Activated naive CD4-positive, alpha-beta T cell treated with Interleukin-2 at 50 U/mL for 16 hours (primary cell): ENCODE measurements around the gene SCN1B.

ENCODE experiments used
- DNase-seq: peaks from one replicate; pipeline ENCODE4 v3.0.0-alpha.2; 2020

SCN1B gene

DNA sequence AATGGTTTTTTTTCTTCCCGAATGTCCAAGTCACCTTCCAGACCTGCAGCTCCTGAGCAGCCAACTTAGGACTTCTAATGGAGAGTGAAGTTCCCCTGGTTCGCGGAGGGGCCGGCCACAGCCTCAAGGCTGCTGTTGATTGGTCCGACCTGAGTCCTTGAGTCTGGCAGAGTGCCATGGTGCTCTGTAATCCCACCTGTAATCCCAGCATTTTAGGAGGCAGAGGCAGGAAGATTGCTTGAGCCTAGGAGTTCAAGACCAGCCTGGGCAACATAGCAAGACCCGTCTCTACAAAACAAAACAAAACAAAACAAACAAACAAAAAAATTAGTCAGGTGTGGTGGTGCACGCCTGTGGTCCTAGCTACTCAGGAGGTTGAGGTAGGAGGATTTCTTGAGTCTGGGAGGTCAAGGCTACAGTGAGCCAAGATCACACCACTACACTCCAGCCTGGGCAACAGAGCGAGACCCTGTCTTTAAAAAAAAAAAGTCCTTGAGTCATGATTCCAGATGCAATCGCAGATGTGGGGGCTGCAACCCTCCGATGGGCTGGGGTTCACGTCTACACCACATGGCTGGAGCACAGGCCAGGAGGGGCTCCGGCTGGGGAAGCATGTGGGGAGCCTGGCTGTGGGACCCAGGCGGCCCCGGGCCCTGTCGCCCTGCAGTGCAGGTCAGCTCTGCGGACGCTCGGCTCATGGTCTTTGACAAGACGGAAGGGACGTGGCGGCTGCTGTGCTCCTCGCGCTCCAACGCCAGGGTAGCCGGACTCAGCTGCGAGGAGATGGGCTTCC, 28.9 kb downstream of the SCN1B start:
- DNase-seq, result no peak

GRCh38 chr19:35059799-35060091, 29.5 kb downstream of the SCN1B start:
- DNase-seq, result no peak

DNA sequence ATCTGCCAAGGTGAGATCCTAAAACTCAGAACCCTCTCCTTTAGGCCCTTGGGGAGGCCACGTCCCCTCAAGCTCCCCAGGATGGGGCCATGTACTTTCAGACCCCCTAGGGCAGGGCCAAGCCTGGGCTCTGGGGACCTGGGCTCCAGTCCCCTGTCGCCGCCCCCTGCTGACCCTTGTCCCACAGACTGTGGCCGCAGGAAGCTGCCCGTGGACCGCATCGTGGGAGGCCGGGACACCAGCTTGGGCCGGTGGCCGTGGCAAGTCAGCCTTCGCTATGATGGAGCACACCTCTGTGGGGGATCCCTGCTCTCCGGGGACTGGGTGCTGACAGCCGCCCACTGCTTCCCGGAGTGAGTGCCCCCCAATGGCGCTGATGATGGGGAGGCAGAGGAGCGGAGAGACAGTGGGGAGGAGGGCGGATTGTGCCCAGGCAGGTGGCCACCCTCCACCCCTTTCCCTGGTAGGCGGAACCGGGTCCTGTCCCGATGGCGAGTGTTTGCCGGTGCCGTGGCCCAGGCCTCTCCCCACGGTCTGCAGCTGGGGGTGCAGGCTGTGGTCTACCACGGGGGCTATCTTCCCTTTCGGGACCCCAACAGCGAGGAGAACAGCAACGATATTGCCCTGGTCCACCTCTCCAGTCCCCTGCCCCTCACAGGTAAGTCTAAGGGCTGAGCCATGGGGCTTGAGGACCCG, 30.0 kb downstream of the SCN1B start:
- no peak for DNase-seq

DNA sequence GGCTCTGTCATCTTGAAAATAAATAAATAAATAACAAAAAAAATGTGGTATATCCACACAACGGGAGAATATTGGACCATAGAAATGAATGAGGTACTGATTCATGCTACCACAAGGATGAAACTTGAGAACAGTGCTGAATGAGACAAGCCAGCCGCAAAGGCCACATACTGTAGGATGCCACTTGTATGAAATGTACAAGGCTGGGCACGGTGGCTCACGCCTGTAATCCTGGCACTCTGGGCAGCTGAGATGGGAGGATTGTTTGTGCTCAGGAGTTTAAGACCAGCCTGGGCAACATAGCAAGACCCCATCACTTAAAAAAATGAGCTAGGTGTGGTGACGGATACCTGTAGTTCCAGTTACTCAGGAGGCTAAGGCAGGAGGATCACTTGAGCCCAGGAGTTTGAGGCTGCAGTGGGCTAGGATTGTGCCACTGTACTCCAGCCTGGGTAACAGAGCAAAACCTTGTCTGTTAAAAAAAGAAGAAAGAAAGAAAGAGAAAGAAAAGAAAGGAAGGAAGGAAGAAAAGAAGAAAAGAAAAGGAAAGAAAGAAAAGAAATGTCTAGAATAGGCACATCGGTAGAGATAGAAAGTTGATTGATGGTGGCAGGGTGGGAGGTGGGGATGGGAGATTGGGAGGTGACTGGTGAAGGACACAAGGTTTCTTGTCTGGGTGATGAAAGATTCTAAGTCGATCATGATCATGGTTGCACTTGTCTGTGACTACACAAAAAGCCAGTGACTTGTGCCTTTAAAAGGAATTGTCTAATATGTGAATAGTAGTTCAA, 31.5 kb downstream of the SCN1B start:
- no peak for DNase-seq

- no peak for DNase-seq
Observed at GRCh38 chr19:35062942-35063341, 32.7 kb downstream of the SCN1B start.

- peak; percentile 33 for DNase-seq
Observed at GRCh38 chr19:35063940-35064818, 33.9 kb downstream of the SCN1B start.

GRCh38 chr19:35065574-35065973, 35.3 kb downstream of the SCN1B start:
- DNase-seq, result no peak

DNA sequence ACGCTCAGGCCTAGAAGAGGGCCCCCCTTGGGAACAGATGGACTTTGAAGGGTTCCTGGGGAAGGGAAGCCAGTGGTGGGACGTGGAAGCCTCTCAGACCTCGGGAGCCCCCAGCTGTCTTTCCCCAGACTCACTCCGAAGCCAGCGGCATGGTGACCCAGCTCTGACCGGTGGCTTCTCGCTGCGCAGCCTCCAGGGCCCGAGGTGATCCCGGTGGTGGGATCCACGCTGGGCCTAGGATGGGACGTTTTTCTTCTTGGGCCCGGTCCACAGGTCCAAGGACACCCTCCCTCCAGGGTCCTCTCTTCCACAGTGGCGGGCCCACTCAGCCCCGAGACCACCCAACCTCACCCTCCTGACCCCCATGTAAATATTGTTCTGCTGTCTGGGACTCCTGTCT, 35.9 kb downstream of the SCN1B start:
- DNase-seq, result no peak

GRCh38 chr19:35066691-35067563, 36.7 kb downstream of the SCN1B start:
- peak; percentile 90 for DNase-seq

DNA sequence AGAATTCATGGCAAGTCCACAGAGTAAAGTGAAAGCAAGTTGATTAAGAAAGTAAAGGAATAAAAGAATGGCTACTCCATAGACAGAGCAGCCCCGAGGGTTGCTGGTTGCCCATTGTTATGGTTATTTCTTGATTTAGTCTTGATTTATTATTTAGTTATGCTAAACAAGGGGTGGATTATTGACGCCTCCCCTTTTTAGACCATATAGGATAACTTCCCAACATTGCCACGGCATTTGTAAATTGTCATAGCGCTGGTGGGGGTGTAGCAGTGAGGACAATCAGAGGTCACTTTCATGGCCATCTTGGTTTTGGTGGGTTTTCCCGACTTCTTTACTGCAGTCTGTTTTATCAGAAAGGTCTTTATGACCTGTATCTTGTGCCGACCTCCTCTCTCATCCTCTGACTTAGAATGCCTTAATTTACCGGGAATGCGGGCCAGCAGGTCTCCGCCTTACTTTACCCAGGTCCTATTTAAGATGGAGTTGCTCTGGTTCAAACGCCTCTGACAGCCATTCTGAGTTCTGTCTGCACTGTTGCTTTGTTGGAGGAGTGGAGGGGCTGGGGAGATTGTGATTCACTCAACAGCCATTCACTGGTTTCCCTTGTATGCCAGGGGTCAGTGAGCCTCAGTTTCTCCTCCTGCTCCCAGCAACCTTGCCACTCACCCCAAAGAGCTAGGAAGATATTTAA, 38.8 kb downstream of the SCN1B start:
- DNase-seq, result no peak

GRCh38 chr19:35069696-35070095, 39.4 kb downstream of the SCN1B start:
- DNase-seq, result no peak

DNA sequence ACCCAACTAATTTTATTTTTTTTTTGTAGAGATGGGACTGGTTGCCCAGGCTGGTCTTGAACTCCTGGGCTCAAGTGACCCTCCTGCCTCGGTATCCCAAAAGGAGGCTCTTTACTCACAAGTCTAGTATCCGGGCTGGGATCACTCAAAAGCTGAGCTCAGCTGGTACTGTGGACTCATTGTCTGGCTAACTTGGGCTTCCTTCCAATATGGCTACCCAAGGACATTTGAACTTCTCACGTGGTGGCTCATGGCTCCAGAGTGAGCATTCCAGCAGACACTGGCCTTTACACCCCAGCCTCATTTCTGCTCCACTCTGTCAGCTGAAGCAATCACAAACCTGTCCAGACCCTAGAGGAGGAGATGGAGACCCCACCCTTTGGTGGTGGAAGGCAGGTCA, 40.2 kb downstream of the SCN1B start:
- DNase-seq, result no peak

DNA sequence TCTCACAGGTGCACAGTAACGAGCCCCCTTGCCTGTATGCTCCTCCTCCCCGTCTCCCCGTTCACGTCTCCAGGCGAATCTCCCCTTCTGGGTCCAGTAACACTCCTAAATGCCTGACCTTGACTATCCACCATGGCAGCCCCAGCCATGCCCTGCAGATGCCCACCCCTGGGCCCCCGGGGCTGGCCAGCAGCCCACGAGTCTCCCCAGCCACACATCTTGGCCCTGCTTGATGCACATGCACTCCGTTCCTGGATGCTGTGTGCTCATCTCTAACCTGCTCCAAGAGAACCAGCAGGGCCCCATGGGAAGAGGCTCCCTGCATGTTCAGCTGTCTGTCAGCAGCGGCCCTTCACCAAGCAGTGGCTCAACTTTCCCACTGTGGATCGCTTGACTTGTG, 43.2 kb downstream of the SCN1B start:
- no peak for DNase-seq

DNA sequence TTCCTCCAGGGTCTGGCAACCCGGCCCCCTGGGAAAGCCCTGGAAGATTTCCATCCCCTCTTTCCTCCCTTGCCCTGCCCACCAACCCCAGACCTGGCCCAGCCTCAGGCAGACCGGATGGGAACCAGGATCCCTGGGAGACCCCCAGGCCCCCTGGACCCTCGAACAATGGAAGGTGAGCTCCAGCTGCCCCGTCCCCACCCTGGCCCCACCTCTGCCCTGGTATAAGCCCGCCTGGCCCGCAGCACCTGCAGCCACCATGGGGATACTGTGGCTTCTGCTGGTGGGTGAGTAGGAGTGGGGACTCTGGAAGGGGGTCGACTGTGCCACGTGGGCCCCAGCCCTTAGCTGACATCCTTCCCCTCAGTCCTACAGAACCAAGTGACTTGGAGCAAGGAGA, 43.7 kb downstream of the SCN1B start:
- no peak for DNase-seq

DNA sequence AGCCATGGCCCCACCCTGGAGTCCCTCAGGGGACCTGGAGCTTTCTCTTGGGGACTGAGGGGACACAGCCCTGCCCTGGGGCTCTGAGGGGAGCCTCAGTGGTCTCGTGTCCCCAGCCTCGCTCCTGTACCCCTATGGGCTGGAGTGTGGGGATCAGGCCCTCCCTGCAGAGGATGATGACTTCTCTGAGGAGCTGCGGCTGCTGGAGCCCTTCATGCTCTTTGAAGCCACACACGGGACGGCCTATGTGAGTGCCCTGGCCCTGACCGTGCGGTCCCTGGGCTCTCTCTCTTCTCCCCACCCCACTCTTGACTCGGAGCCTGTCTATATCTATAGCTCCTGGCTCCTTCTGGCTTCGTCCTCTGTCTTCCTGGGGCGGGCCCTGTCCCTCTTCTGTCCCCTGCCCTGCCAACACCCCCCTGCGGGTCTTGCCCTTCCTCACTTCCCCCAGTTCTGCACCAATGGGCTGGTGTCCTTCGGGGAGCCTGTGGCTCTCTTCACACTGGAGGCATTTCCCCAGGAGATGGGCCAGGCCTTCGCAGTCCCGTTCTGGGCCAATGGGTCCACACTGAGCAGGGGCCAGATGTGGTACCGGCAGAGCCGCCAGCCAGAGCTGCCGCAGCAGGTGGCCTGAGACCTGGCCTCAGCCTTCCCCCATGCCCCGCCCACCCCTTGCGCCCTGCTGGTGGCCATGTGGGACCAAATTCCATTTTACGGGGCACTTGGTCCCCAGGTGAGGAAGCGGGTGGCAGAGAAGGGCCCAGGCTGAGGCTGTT, 44.3 kb downstream of the SCN1B start:
- no peak for DNase-seq

- DNase-seq, result no peak
Observed at GRCh38 chr19:35075202-35076025, 45.1 kb downstream of the SCN1B start.

DNA sequence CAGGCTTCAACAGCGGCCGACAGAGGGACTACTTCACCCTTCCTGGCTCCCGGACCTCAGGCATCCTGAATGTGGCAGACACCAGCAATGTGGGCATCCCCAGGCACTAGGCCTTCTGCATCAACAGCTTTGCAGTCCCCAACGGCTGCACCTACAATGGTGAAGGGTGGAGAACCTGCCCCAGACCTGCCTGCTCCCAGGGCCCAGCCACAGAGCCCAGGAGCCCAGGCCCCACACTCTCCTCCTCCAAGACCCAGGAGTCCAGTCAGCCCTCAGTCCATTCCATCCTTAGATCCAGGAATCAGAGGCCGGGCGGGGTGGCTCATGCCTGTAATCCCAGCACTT, 45.7 kb downstream of the SCN1B start:
- no peak for DNase-seq

DNA sequence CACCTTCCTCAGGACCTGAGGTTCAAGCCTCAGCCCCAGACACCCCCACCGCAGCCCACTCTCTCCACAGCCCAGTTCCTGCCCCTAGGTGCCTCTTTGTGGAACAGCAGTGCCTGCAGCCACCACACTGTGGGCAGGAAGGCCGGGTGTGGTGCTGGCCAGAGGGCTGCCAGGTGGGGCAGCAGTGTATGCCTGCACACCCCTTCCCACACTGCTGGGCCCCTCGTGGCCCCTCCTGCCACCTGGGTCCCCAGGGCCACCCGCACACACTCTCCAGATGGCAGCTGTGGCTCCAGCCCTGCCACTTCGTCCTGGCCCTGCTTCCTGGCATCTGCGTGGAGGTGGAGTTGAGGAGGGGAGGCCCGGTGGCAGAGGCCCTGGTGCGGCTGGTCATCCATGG, 46.4 kb downstream of the SCN1B start:
- no peak for DNase-seq

GRCh38 chr19:35077411-35078223, 47.3 kb downstream of the SCN1B start:
- DNase-seq, result no peak
